Measurements from ENCODE around the gene EXTL2.
A peak's percentile ranks its signal among the peaks of the same experiment; 100 is the strongest.

The EXTL2 gene

GRCh38 chr1:100874433-100874832, 20.2 kb downstream of the EXTL2 start:
- H2AFZ ChIP-seq (ENCODE audit: low read depth), result no peak overlapping the region
- no peak overlapping the region for H3K9ac ChIP-seq
- no peak overlapping the region for H3K27ac ChIP-seq
- H3K79me2 ChIP-seq (ENCODE audit: insufficient read depth, low read depth), result no peaks in the 10 kb centered on the region
- no peaks in the 10 kb centered on the region for H3K4me1 ChIP-seq (ENCODE audit: low read depth, poor library complexity, severe bottlenecking)
- H3K36me3 ChIP-seq (ENCODE audit: insufficient read depth), result no peaks in the 10 kb centered on the region
- TF ChIP-seq, protein P1, sequence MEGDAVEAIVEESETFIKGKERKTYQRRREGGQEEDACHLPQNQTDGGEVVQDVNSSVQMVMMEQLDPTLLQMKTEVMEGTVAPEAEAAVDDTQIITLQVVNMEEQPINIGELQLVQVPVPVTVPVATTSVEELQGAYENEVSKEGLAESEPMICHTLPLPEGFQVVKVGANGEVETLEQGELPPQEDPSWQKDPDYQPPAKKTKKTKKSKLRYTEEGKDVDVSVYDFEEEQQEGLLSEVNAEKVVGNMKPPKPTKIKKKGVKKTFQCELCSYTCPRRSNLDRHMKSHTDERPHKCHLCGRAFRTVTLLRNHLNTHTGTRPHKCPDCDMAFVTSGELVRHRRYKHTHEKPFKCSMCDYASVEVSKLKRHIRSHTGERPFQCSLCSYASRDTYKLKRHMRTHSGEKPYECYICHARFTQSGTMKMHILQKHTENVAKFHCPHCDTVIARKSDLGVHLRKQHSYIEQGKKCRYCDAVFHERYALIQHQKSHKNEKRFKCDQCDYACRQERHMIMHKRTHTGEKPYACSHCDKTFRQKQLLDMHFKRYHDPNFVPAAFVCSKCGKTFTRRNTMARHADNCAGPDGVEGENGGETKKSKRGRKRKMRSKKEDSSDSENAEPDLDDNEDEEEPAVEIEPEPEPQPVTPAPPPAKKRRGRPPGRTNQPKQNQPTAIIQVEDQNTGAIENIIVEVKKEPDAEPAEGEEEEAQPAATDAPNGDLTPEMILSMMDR (conservative IDR thresholded peaks at IDR 0.05; ENCODE audit: low read depth, low read length), result no peak
- H4K20me1 ChIP-seq (ENCODE audit: insufficient read depth), result no peaks in the 10 kb centered on the region
- no peak overlapping the region for H3K4me2 ChIP-seq
- H3K4me3 ChIP-seq (IDR thresholded peaks at IDR 0.05; ENCODE audit: insufficient read depth, low read depth, low read length), result no peak overlapping the region
- H3K27me3 ChIP-seq (ENCODE audit: insufficient read depth, low read depth), result no peaks in the 10 kb centered on the region

- H4K20me1 ChIP-seq (ENCODE audit: insufficient read depth), result no peaks in the 10 kb centered on the region
- TF ChIP-seq, protein P1 (conservative IDR thresholded peaks at IDR 0.05; ENCODE audit: low read depth, low read length), result no peak
- H3K4me2 ChIP-seq, result no peak overlapping the region
- H3K27me3 ChIP-seq (ENCODE audit: insufficient read depth, low read depth), result no peaks in the 10 kb centered on the region
- H3K4me3 ChIP-seq (IDR thresholded peaks at IDR 0.05; ENCODE audit: insufficient read depth, low read depth, low read length), result no peak overlapping the region
- H3K9ac ChIP-seq, result no peak overlapping the region
- H2AFZ ChIP-seq (ENCODE audit: low read depth), result no peak overlapping the region
- H3K27ac ChIP-seq, result no peak overlapping the region
- no peaks in the 10 kb centered on the region for H3K4me1 ChIP-seq (ENCODE audit: low read depth, poor library complexity, severe bottlenecking)
- H3K79me2 ChIP-seq (ENCODE audit: insufficient read depth, low read depth), result no peaks in the 10 kb centered on the region
- H3K36me3 ChIP-seq (ENCODE audit: insufficient read depth), result no peaks in the 10 kb centered on the region
Observed at GRCh38 chr1:100869996-100870395, 24.6 kb downstream of the EXTL2 start.

DNA sequence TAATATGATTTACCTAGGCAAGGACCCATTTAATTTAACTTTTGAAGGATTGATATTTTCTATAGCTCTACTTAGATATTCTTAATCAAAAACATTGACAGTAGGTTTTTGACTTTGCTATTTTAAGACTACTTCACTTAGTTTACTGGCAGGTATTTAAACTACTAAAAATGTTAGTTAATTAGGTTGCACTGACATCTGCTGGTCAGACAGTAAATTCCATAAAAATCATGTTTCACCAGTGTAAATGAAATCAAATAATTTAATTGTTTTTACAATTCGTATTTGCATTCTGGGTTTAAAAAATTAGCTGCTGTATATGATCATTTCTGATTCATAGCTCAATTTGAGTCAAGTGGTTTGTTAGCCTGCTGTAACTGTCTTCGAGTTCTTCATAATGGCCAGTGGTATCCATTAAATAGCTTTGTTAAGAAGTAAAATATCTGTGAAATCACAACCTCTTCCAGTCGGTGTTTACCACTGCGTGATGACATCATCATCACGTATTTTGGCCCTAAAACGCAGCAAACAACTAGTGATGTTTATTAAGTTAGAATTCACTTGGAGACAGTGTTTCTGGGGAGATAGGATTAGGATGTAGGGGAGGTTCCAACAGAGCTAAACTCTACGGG, 26.2 kb downstream of the EXTL2 start:
- H4K20me1 ChIP-seq (ENCODE audit: insufficient read depth), result no peaks in the 10 kb centered on the region
- H3K4me1 ChIP-seq (ENCODE audit: low read depth, poor library complexity, severe bottlenecking), result no peaks in the 10 kb centered on the region
- H3K79me2 ChIP-seq (ENCODE audit: insufficient read depth, low read depth), result no peaks in the 10 kb centered on the region
- H2AFZ ChIP-seq (ENCODE audit: low read depth), result no peak overlapping the region
- H3K36me3 ChIP-seq (ENCODE audit: insufficient read depth), result no peaks in the 10 kb centered on the region
- 0 out of 2 replicates have a peak overlapping the region, but pooled peaks have one; percentile 25 for H3K4me2 ChIP-seq
- no peak overlapping the region for H3K9ac ChIP-seq
- TF ChIP-seq, protein P1 (conservative IDR thresholded peaks at IDR 0.05; ENCODE audit: low read depth, low read length), result peak; percentile 72
- no peaks in the 10 kb centered on the region for H3K27me3 ChIP-seq (ENCODE audit: insufficient read depth, low read depth)
- H3K27ac ChIP-seq, result no peak overlapping the region
- no peak overlapping the region for H3K4me3 ChIP-seq (IDR thresholded peaks at IDR 0.05; ENCODE audit: insufficient read depth, low read depth, low read length)

- no peak overlapping the region for H3K4me2 ChIP-seq
- no peak overlapping the region for H2AFZ ChIP-seq (ENCODE audit: low read depth)
- H3K4me1 ChIP-seq (ENCODE audit: low read depth, poor library complexity, severe bottlenecking), result no peaks in the 10 kb centered on the region
- H3K27ac ChIP-seq, result no peak overlapping the region
- H3K9ac ChIP-seq, result no peak overlapping the region
- no peaks in the 10 kb centered on the region for H3K36me3 ChIP-seq (ENCODE audit: insufficient read depth)
- no peak overlapping the region for H3K4me3 ChIP-seq (IDR thresholded peaks at IDR 0.05; ENCODE audit: insufficient read depth, low read depth, low read length)
- no peaks in the 10 kb centered on the region for H4K20me1 ChIP-seq (ENCODE audit: insufficient read depth)
- TF ChIP-seq, protein P1 (conservative IDR thresholded peaks at IDR 0.05; ENCODE audit: low read depth, low read length), result no peak
- H3K27me3 ChIP-seq (ENCODE audit: insufficient read depth, low read depth), result no peaks in the 10 kb centered on the region
- no peaks in the 10 kb centered on the region for H3K79me2 ChIP-seq (ENCODE audit: insufficient read depth, low read depth)
Observed at GRCh38 chr1:100866901-100867206, 27.8 kb downstream of the EXTL2 start.
